Cardiac muscle cell (in vitro differentiated cells and primary cell): Measurements from ENCODE around the gene CLCA2. TPM values are rescaled to one million over a fixed set of nuclear protein-coding genes. Genes with fewer than 3 reads are reported as not detected.

Source experiments
- DNase-seq, 2 donors: peaks; one replicate each; pipeline versions ENCODE4 v3.0.0 to v3.0.0-alpha.2; 2010 to 2017; ENCODE audit warnings: low read depth in 1 of 2, low spot score in 1 of 2
- H3K27ac ChIP-seq: fragments of 200-600 bp; sonication (generic); 2 replicates; pipeline ENCODE4 v1.5.1; 2016
- H3K27me3 ChIP-seq: fragments of 200-600 bp; sonication (generic); 2 replicates; pipeline ENCODE4 v1.6.0; 2016; ENCODE audit warnings: control low read depth
- H3K36me3 ChIP-seq: fragments of 200-600 bp; sonication (generic); 2 replicates; pipeline ENCODE4 v1.5.1; 2016; ENCODE audit warnings: control low read depth
- H3K4me1 ChIP-seq: fragments of 200-600 bp; sonication (generic); 2 replicates; pipeline ENCODE4 v1.8.1; 2017; ENCODE audit warnings: low read depth, mild to moderate bottlenecking, mixed run types
- H3K4me3 ChIP-seq: fragments of 200-600 bp; sonication (generic); 2 replicates; pipeline ENCODE4 v1.5.1; 2016; ENCODE audit warnings: mild to moderate bottlenecking
- H3K9me3 ChIP-seq: fragments of 200-600 bp; sonication (generic); 2 replicates; pipeline ENCODE4 v1.5.1; 2017; ENCODE audit warnings: low read depth, mild to moderate bottlenecking, control low read depth
- CTCF ChIP-seq: IDR thresholded peaks from 2 replicates; pipeline ENCODE4 v1.5.1; 2012; ENCODE audit warnings: low read depth, mild to moderate bottlenecking, low read length
- polyA plus RNA-seq: library from polyadenylated mRNA; unstranded; fragments of >200 nt; fragmentation: Nextera tagmentation; extraction: Ambion mirVana; gene quantifications from 2 replicates; pipeline ENCODE4 v1.2.1, GENCODE V29; 2016
- total RNA-seq: library from RNA; depleted of rRNA; stranded (reverse); fragments of >200 nt; gene quantifications from 2 replicates; pipeline ENCODE4 v1.2.3, GENCODE V29; 2016

The CLCA2 gene
- total and polyA plus RNA-seq, 2 experiments from 2014 or later, result not detected

GRCh38 chr1:86503406-86504136 lies 79.6 kb downstream of the CLCA2 start:
- Histone ChIP-seq H3K27me3 (no peaks in the 10 kb centered on the region), H3K4me3 (no peak overlapping the region), H3K9me3 (no peaks in the 10 kb centered on the region), H3K36me3 (no peaks in the 10 kb centered on the region), H3K27ac (peak overlapping the region; percentile 67), H3K4me1 (peaks cover 18% of the 10 kb centered on the region)
- peak in 1 of 2 donors; percentile 67 for DNase-seq
- TF ChIP-seq CTCF, result no peak

GRCh38 chr1:86504137-86504479 lies 80.1 kb downstream of the CLCA2 start:
- peak overlapping the region; percentile 67 for H3K27ac ChIP-seq
- H3K36me3 ChIP-seq, result no peaks in the 10 kb centered on the region
- TF ChIP-seq CTCF, result no peak
- no peak overlapping the region for H3K4me3 ChIP-seq
- H3K27me3 ChIP-seq, result no peaks in the 10 kb centered on the region
- peak in 1 of 2 donors; percentile 63 for DNase-seq
- H3K4me1 ChIP-seq, result peaks cover 18% of the 10 kb centered on the region
- no peaks in the 10 kb centered on the region for H3K9me3 ChIP-seq

- Histone ChIP-seq H3K27ac (peak overlapping the region; percentile 67), H3K9me3 (no peaks in the 10 kb centered on the region), H3K4me1 (peaks cover 18% of the 10 kb centered on the region), H3K36me3 (no peaks in the 10 kb centered on the region), H3K4me3 (no peak overlapping the region), H3K27me3 (no peaks in the 10 kb centered on the region)
- DNase-seq, result peak in 1 of 2 donors; percentile 85
- TF ChIP-seq CTCF, result no peak
These were observed 81.1 kb downstream of the CLCA2 start for GRCh38 chr1:86504895-86505563.

- no peak for TF ChIP-seq CTCF
- no peak for DNase-seq
- Histone ChIP-seq H3K4me1 (peaks cover 18% of the 10 kb centered on the region), H3K36me3 (no peaks in the 10 kb centered on the region), H3K9me3 (no peaks in the 10 kb centered on the region), H3K4me3 (no peak overlapping the region), H3K27ac (no peak overlapping the region), H3K27me3 (no peaks in the 10 kb centered on the region)
These were observed 81.6 kb downstream of the CLCA2 start for GRCh38 chr1:86505564-86505902.

Other genes with a start within 250 kb of the CLCA2 start
- gene ODF2L, start 27.8 kb upstream of the CLCA2 start, total RNA-seq, result 21.1 and 29.6 TPM in 2 replicates
- 36.6 and 39.2 TPM in 2 replicates for gene ODF2L, start 27.8 kb upstream of the CLCA2 start, polyA plus RNA-seq
- gene CLCA1, start 44.8 kb downstream of the CLCA2 start, total RNA-seq, result not detected in 2 replicates
- not detected in 2 replicates for gene CLCA1, start 44.8 kb downstream of the CLCA2 start, polyA plus RNA-seq
- gene CLCA4, start 122.9 kb downstream of the CLCA2 start, total RNA-seq, result not detected in 2 replicates
- not detected in 2 replicates for gene CLCA4, start 122.9 kb downstream of the CLCA2 start, polyA plus RNA-seq